HFFc6 (cell line): ENCODE results near the gene KIAA1191. TPM values are rescaled to one million over a fixed set of nuclear protein-coding genes. Genes with fewer than 3 reads are reported as not detected.
"Not testable (repeated sequence)": the region's sequence is repeated elsewhere in the genome, so short reads cannot be mapped to it uniquely, and the experiment has no call there.

Experiments
- DNase-seq: peaks from one replicate; pipeline ENCODE4 v3.0.0-alpha.2; 2018
- H3K27ac Mint-ChIP-seq: 2 replicates; pipeline ENCODE4 v1.8.0; 2020; ENCODE audit warnings: mild to moderate bottlenecking, mixed read lengths
- H3K27me3 Mint-ChIP-seq: 2 replicates; pipeline ENCODE4 v1.8.0; 2021; ENCODE audit warnings: mild to moderate bottlenecking, moderate library complexity, mixed read lengths; ENCODE audit not compliant: insufficient read depth
- H3K36me3 Mint-ChIP-seq: 2 replicates; pipeline ENCODE4 v1.8.0; 2021; ENCODE audit warnings: low read depth, mixed read lengths
- H3K4me1 Mint-ChIP-seq: 2 replicates; pipeline ENCODE4 v1.8.0; 2020; ENCODE audit warnings: low read depth, mixed read lengths
- H3K4me3 Mint-ChIP-seq: 2 replicates; pipeline ENCODE4 v1.8.0; 2020; ENCODE audit warnings: mild to moderate bottlenecking, moderate library complexity, mixed read lengths
- H3K9me3 Mint-ChIP-seq: 2 replicates; pipeline ENCODE4 v1.8.0; 2020; ENCODE audit warnings: mild to moderate bottlenecking, mixed read lengths
- total RNA-seq, 6 experiments: library from RNA; stranded (reverse); fragmentation: NEBNext Ultra II Directional; extraction: Animal tissue kit (Norgen Biotek cat#: 25700); gene quantifications; 2 replicates in 1 of 6; 3 replicates in 5 of 6; pipeline ENCODE4 v1.2.3, GENCODE V29; 2021
- TF ChIP-seq, protein P1 (sequence below): fragments of 200-600 bp; sonication (generic); IDR thresholded peaks from 2 replicates; pipeline ENCODE4 v1.5.0; 2021; ENCODE audit warnings: antibody characterized with exemption, mild to moderate bottlenecking

The KIAA1191 gene
- total RNA-seq, 6 experiments from 2014 or later = 82.4 to 111 (median 95.6) TPM

DNA sequence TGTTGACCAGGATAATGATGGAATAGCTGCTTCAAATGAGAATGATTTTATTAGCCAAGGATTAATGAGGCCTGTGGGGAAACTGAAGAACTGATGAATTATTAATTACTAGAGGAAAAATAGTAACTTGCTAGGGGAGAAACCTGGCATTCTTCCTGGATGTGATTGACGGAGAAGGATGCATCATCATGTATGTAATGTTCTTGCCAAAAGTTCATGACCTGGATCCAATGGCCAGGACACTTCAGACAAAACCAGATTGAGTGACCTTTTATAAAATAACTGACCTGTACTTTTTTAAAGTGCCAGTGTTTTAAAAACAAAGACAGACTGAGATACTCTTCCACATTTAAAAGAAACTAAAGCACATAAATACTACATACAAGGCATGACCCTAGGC is 23.7 kb downstream of the KIAA1191 start:
- no peak overlapping the region for H3K27ac Mint-ChIP-seq
- DNase-seq = no peak
- peaks cover 2% of the 10 kb centered on the region for H3K27me3 Mint-ChIP-seq
- peaks cover 16% of the 10 kb centered on the region for H3K36me3 Mint-ChIP-seq
- TF ChIP-seq, protein P1, sequence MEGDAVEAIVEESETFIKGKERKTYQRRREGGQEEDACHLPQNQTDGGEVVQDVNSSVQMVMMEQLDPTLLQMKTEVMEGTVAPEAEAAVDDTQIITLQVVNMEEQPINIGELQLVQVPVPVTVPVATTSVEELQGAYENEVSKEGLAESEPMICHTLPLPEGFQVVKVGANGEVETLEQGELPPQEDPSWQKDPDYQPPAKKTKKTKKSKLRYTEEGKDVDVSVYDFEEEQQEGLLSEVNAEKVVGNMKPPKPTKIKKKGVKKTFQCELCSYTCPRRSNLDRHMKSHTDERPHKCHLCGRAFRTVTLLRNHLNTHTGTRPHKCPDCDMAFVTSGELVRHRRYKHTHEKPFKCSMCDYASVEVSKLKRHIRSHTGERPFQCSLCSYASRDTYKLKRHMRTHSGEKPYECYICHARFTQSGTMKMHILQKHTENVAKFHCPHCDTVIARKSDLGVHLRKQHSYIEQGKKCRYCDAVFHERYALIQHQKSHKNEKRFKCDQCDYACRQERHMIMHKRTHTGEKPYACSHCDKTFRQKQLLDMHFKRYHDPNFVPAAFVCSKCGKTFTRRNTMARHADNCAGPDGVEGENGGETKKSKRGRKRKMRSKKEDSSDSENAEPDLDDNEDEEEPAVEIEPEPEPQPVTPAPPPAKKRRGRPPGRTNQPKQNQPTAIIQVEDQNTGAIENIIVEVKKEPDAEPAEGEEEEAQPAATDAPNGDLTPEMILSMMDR = no peak
- no peak overlapping the region for H3K4me3 Mint-ChIP-seq
- H3K9me3 Mint-ChIP-seq = no peaks in the 10 kb centered on the region
- H3K4me1 Mint-ChIP-seq = no peaks in the 10 kb centered on the region

DNA sequence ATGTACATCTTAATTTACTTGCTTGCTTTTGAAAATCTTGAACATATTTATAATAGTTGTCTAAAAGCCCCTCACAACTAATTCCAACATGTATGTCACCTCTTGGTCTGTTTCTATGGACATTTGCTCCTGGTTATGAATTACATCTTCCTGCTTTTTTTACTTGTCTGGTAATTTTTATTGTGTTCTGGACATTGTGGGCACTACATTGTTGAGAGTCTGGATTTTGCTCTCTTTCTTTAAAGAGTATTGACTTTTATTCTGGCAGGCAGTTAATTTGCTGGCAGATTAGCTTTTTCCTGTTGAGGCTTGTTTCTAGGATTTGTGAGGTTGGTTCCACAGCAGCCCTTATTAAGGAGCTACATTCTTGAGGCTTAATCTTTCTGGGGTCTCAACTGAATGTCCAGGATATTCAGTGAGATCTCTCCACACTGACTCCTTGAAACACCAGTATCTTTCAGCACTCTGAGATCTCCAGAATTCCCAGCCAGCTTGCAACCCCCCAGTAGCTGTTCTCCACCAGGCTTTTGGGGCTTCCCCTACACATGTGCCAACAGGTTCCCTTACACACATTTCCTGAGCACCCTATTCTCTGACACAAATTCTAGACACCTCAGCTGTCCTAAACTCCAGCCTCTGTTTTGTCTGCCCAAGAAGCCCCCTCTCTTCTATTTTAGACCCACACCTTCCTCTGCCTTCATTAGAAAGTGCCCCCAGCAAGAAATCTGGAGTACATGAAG is 27.4 kb downstream of the KIAA1191 start:
- no peak overlapping the region for H3K4me3 Mint-ChIP-seq
- H3K9me3 Mint-ChIP-seq = no peaks in the 10 kb centered on the region
- peaks cover 16% of the 10 kb centered on the region for H3K36me3 Mint-ChIP-seq
- TF ChIP-seq, protein P1 = no peak
- DNase-seq = no peak
- H3K4me1 Mint-ChIP-seq = no peaks in the 10 kb centered on the region
- H3K27me3 Mint-ChIP-seq = no peaks in the 10 kb centered on the region
- no peak overlapping the region for H3K27ac Mint-ChIP-seq

DNA sequence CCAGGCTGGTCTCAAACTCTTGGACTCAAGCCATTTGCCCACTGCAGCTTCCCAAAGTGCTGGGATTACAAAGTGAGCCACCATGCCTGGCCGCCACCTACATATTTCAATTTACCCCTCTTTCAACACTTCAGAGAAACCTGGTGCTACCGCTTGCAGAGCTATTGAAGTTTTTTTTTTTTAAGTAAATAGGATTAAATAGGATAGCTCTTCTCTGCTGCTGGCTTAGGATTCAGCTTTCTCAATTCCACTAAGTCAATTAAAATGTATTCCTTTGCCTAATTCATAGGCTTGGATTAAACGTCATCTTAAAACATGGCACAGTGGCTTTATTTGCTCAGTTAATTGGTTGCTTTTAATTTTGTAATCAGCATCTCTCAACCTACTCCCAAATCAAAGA is 41.0 kb downstream of the KIAA1191 start:
- Mint-ChIP-seq H3K36me3 (no peaks in the 10 kb centered on the region), H3K4me3 (no peak overlapping the region), H3K4me1 (no peaks in the 10 kb centered on the region), H3K9me3 (no peaks in the 10 kb centered on the region), H3K27ac (no peak overlapping the region), H3K27me3 (no peaks in the 10 kb centered on the region)
- TF ChIP-seq, protein P1 = no peak
- no peak for DNase-seq

DNA sequence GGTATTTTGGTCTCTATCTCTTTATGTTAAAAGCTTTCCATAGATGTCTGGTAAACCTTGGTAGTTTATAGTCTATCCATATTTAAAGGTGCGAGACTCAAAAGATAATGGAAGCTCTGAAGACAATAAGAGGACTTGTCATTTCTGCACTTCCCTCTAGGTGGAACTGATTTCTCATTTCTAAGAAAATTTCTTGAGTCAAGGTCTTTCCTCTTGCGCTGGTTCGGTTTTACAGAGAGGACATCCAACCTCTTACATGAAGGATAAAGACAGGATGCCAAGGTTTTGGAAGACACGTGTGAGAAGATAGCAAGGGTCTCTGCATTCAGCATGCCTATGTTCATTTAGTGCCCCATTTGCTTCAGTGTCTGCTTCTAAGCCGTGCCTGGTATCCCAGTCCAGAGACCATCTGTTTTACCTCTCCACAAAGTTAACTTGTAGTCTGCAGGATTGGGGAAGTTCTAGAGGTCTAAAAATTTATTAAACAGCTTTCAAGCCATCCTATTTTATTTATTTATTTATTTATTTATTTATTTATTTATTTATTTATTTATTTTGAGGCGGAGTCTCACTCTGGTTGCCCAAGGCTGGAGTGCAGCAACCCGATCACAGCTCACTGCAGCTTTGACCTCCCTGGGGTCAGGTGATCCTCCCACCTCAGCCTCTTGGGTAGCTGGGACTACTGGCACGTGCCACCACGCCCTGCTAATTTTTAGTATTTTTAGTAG is 41.6 kb downstream of the KIAA1191 start:
- TF ChIP-seq, protein P1 = peak; percentile 29
- Mint-ChIP-seq H3K4me1 (no peaks in the 10 kb centered on the region), H3K9me3 (no peaks in the 10 kb centered on the region), H3K27me3 (no peaks in the 10 kb centered on the region), H3K4me3 (no peak overlapping the region), H3K27ac (no peak overlapping the region), H3K36me3 (0 out of 2 replicates have a peak, but pooled peaks cover 5% of the 10 kb centered on the region)
- DNase-seq = no peak

DNA sequence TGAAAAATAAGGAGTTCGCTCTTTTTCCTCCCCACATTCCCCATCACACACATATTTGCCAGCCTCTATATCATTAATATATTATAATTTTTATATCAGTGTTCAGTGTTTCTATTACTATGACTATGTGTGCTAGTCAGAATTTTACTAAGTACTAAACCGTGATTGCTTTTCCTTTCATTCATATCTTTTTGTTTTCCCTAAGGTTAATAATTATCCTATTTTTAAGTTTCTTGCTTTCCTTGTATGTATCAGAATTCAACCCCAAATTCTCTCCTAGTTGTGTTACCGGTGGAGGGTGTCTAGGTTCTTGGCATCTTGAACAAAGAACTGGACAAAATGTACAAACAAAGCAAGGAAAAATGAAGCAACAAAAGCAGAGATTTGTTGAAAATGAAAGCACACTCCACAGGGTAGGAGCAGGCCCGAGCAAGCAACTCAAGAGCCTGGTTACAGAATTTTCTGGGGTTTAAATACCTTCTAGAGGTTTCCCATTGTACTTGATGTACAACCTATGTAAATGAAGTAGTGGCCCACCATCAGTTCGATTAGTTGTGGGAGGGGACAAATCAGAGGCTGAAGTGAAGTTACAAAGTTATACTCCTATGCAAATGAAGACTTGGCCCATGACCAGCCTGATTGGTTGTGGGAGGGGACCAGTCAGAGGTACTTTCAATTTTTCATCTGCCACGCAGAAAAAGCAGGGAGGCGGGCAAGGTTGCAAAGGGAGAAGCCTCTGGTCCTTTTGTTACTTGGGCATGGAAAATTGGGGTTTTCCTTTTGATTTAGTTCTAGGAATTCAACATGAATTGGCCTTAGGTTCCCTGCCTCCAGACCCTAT is 43.8 kb downstream of the KIAA1191 start:
- H3K36me3 Mint-ChIP-seq = peaks cover 10% of the 10 kb centered on the region; the same call in 1 of the 2 replicates
- H3K27me3 Mint-ChIP-seq = no peaks in the 10 kb centered on the region
- no peak overlapping the region for H3K4me3 Mint-ChIP-seq
- no peaks in the 10 kb centered on the region for H3K9me3 Mint-ChIP-seq
- no peaks in the 10 kb centered on the region for H3K4me1 Mint-ChIP-seq
- no peak for DNase-seq
- TF ChIP-seq, protein P1 = no peak
- no peak overlapping the region for H3K27ac Mint-ChIP-seq

DNA sequence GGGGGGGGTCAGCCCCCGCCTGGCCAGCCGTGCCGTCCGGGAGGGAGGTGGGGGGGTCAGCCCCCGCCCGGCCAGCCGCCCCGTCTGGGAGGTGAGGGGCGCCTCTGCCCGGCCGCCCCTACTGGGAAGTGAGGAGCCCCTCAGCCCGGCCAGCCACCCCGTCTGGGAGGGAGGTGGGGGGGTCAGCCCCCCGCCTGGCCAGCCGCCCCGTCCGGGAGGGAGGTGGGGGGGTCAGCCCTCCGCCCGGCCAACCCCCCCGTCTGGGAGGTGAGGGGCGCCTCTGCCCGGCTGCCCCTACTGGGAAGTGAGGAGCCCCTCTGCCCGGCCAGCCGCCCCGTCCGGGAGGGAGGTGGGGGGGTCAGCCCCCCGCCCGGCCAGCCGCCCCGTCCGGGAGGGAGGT is 56.2 kb downstream of the KIAA1191 start:
- H3K4me1 Mint-ChIP-seq, H3K4me3 Mint-ChIP-seq, H3K27me3 Mint-ChIP-seq, H3K27ac Mint-ChIP-seq, H3K9me3 Mint-ChIP-seq, DNase-seq: not testable (repeated sequence)
- peaks cover 24% of the 10 kb centered on the region for H3K36me3 Mint-ChIP-seq
